ELF-1 (cell line): Measurements from ENCODE around the gene RFXAP.

Source experiments
- DNase-seq: peaks from one replicate; pipeline ENCODE4 v3.0.0-alpha.2; 2016; ENCODE audit warnings: low read depth, low spot score

Gene RFXAP

DNA sequence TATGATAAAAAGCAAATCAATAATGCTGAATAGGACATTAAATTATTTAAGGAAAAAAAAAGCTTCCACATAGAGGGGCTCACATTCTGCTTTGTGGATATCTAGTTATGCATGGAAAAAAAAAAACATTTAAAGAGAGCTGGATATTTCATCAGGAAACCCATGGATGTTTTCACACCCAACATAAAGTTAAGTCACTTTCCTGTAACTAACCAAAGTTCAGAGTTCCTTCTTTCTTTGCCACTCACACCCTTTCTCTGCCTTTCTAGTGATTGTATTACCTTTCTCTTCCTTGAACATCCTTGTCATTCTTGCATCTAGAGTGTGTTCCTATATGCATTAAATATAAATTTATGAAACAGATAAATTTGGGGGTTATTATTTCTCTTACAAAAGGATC is 47.2 kb downstream of the RFXAP start:
- no peak for DNase-seq

DNA sequence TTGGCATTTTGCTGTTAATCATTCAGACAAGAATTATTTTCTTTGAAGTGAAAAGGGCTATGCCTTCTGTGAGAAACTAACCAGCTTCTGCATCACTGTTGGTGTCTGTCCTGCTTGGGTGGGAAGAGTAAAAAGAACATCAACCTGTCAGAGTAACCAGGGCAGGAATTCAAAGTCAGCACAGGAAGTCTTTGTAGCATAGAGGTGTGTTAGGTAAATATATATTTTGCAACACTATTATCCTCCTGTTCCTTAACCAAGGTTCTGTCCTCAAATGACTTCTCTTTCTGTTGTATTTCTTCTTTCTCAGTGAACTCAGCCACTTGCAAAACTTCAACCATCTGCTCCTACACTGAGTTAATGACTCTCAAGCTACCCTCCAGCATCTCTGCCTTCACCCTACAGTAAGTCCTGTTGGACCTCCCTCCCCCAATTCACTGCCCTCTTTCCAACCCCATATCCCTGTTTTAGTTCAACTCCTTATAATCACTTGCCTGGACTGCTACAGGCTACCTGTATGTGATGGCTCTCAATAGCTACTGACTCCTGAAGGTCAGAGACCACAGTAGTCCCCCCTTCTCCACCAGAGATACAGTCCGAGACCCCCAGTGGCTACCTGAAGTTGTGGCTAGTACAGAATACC is 51.1 kb downstream of the RFXAP start:
- DNase-seq, result no peak

DNA sequence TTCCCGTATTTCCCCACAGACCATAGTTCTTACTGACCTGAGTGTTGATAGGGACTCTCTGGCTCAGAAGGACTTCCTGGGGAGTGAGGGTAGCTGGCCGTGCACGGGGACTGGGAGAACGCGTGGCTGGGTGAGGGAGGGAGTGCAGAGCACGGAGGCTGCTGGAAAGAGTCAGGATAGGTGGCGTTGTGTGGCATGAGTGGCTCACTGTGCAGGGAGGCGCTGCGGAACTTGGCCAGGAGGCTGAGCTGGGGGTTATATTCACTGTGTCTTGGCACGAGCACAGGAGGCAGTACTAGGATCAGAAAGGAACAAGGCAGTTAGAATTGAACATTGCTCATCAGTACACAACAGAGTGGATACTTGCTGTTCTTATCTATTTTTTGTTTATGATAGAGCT is 53.6 kb downstream of the RFXAP start:
- DNase-seq, result no peak

DNA sequence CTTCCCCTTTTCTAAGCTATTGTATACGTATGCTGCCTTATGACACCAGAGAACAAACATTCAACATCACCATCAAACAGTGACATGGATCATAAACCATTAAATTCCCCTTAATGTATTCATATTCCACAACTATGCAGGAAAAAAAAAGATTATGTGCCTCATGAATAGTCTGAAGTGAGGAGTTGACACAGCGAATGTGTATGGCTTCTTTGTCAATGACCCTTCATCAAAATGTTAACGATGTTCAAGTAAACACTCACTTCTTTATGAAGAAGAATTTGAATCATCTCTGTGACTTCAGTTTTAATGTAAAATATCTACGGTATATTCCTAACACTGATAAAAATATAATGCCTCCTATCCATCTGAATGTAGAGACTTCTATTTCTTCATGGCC is 56.4 kb downstream of the RFXAP start:
- DNase-seq, result no peak

DNA sequence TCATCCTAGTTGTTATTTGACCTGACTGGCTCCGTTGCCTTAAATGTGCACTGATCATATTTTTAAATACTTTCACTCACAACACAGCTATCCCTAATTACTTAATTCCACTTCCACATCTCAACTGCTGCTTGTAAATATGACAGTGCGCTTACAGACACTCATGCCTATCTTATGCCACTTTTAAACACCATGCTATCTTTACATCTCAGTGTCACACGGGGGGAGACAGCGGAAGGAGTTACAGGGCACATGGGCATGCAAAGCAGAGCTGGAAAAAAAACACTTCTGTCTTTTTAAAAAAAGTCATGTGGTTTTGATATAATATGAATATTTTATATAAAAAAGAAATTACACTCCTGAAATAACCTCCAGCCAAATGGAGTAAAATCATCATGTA is 56.9 kb downstream of the RFXAP start:
- no peak for DNase-seq
